ENCODE results near the gene IFNLR1.
"Not testable (repeated sequence)": the region's sequence is repeated elsewhere in the genome, so short reads cannot be mapped to it uniquely, and the experiment has no call there.

IFNLR1 gene

GRCh38 chr1:24186993-24187790 is at the start of gene IFNLR1:
IFNLR1 (minus strand) TSS chr1:24187289; CDS start chr1:24187248, 41 bp downstream.
- DNase-seq (ENCODE audit: low read depth) = no peak

- no peak for DNase-seq (ENCODE audit: low read depth)
Measured at GRCh38 chr1:24235921-24236788, 49.1 kb upstream of the IFNLR1 start.

- no peak for DNase-seq (ENCODE audit: low read depth)
Measured at GRCh38 chr1:24233684-24234600, 46.9 kb upstream of the IFNLR1 start.

GRCh38 chr1:24231701-24232100 is 44.6 kb upstream of the IFNLR1 start:
- DNase-seq (ENCODE audit: low read depth) = no peak

- DNase-seq (ENCODE audit: low read depth) = no peak
Measured at GRCh38 chr1:24228311-24228710, 41.2 kb upstream of the IFNLR1 start.

- no peak for DNase-seq (ENCODE audit: low read depth)
Measured at GRCh38 chr1:24226749-24227148, 39.7 kb upstream of the IFNLR1 start.

- no peak for DNase-seq (ENCODE audit: low read depth)
Measured at GRCh38 chr1:24224761-24225160, 37.7 kb upstream of the IFNLR1 start.

- no peak for DNase-seq (ENCODE audit: low read depth)
Measured at GRCh38 chr1:24224086-24224485, 37.0 kb upstream of the IFNLR1 start.

- DNase-seq (ENCODE audit: low read depth) = no peak
Measured at GRCh38 chr1:24222793-24223192, 35.7 kb upstream of the IFNLR1 start.

- DNase-seq (ENCODE audit: low read depth) = no peak
Measured at GRCh38 chr1:24222008-24222605, 35.0 kb upstream of the IFNLR1 start.

- no peak for DNase-seq (ENCODE audit: low read depth)
Measured at GRCh38 chr1:24221246-24221645, 34.2 kb upstream of the IFNLR1 start.

- DNase-seq (ENCODE audit: low read depth) = no peak
Measured at GRCh38 chr1:24216276-24217074, 29.4 kb upstream of the IFNLR1 start.

GRCh38 chr1:24215226-24215814 is 28.2 kb upstream of the IFNLR1 start:
- DNase-seq (ENCODE audit: low read depth) = no peak

- no peak for DNase-seq (ENCODE audit: low read depth)
Measured at GRCh38 chr1:24212376-24212775, 25.3 kb upstream of the IFNLR1 start.

- DNase-seq (ENCODE audit: low read depth) = no peak
Measured at GRCh38 chr1:24210195-24210627, 23.1 kb upstream of the IFNLR1 start.

- DNase-seq (ENCODE audit: low read depth) = no peak
Measured at GRCh38 chr1:24209097-24209496, 22.0 kb upstream of the IFNLR1 start.

GRCh38 chr1:24207709-24208108 is 20.6 kb upstream of the IFNLR1 start:
- DNase-seq (ENCODE audit: low read depth) = no peak

- not testable (repeated sequence) for DNase-seq (ENCODE audit: low read depth)
Measured at GRCh38 chr1:24207395-24207687, 20.3 kb upstream of the IFNLR1 start.

- no peak for DNase-seq (ENCODE audit: low read depth)
Measured at GRCh38 chr1:24206516-24207394, 19.7 kb upstream of the IFNLR1 start.

GRCh38 chr1:24206083-24206464 is 19.0 kb upstream of the IFNLR1 start:
- DNase-seq (ENCODE audit: low read depth) = no peak

Measured in iris pigment epithelial cell (primary cell).